ENCODE results near the gene DDX1.

GRCh38 chr2:15591373-15591691, 336 bp upstream of the DDX1 start:
- TF ChIP-seq POLR2AphosphoS5 (IDR thresholded peaks at IDR 0.05), result no peak
- TF ChIP-seq POLR2A (IDR thresholded peaks at IDR 0.05), result no peak
- no peak for TF ChIP-seq CTCF (IDR thresholded peaks at IDR 0.05)

Data from breast epithelium (tissue), 3 donors.